Stimulated activated CD4-positive, alpha-beta T cell treated with anti-CD3 and anti-CD28 coated beads, TNF-alpha, amount 100 ng/mL, for 48 hours (primary cell): Measurements from ENCODE around the gene SP3.

Source experiments
- DNase-seq, 3 donors: peaks; one replicate each; pipeline ENCODE4 v3.0.0-alpha.2; 2020; ENCODE audit warnings: low read depth in 3 of 3

The SP3 gene

GRCh38 chr2:173858291-173858731, 106.9 kb downstream of the SP3 start:
- no peak for DNase-seq
